GM15510 (cell line): ENCODE data around the gene ARAP1.

Source experiments
- POLR2A ChIP-seq: IDR thresholded peaks from 3 replicates; pipeline ENCODE4 v1.6.1; 2011; ENCODE audit warnings: borderline replicate concordance; ENCODE audit not compliant: insufficient read length; ENCODE audit errors: extremely low read depth

The ARAP1 gene

DNA sequence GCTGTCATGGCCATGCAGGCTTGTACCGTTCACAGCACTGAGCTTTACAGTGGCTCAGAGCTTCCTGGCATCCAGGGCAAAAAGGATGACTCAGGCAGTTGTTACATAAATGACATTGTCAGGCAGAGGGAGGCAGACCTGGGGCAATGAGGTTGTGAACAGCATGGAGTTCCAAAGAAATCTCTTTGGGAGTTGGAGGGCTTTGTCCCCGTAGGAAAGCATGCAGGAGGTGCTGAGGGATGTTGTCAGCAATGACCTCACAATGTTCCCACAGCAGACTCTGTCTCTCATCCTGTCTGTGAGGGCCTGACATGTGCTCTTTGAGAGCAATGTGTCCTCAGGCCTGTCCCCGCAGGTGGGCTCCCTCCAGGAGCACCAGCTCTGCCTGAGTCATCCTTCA lies 52.1 kb downstream of the ARAP1 start:
- no peak for TF ChIP-seq POLR2A

DNA sequence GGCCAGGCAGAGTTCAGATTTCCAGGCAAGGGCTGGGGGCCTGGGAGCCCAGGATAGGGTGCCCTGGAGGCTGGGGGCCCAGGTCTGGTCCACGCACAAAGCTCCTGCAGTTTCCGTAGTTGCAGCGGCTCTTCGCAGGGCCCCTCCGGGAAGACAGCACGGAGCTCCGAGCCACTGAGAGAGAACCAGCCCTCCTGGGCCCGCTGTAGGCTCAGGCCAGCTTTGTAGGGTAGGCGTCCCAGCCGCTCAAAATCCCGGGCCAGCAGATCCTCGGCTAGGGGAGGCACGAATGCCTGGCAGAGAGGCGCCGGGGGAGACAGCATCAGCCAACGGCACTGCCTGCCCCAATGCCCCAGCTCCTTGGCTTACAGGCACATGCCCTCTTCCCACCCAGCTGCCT lies 54.4 kb downstream of the ARAP1 start:
- TF ChIP-seq POLR2A, result no peak

GRCh38 chr11:72696866-72697700 lies 55.1 kb downstream of the ARAP1 start:
- TF ChIP-seq POLR2A, result no peak

DNA sequence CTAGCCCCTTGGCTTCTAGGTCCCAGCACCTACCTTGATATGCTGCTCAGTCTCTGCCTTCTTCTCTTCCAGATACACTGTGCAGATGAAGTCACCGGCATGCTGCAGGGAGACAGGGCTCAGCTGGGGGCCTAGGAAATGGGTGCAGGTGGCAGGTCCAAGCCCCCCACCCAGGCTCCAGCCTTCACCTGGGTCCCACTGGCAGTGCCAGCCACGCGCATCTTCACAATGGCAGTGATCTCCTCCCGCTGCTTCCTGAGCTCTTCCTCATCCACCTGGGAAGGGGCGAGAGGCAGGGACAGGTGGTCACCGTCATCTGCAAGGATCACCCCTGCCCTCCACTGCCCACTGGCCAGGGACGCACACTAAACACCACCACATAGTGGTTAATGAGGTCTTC lies 56.9 kb downstream of the ARAP1 start:
- TF ChIP-seq POLR2A, result no peak

GRCh38 chr11:72693271-72693968 lies 58.8 kb downstream of the ARAP1 start:
- TF ChIP-seq POLR2A, result no peak

- no peak for TF ChIP-seq POLR2A
Measured at GRCh38 chr11:72692498-72693237, 59.5 kb downstream of the ARAP1 start.

GRCh38 chr11:72690166-72690565 lies 62.0 kb downstream of the ARAP1 start:
- TF ChIP-seq POLR2A, result no peak

GRCh38 chr11:72688929-72689328 lies 63.3 kb downstream of the ARAP1 start:
- TF ChIP-seq POLR2A, result no peak

DNA sequence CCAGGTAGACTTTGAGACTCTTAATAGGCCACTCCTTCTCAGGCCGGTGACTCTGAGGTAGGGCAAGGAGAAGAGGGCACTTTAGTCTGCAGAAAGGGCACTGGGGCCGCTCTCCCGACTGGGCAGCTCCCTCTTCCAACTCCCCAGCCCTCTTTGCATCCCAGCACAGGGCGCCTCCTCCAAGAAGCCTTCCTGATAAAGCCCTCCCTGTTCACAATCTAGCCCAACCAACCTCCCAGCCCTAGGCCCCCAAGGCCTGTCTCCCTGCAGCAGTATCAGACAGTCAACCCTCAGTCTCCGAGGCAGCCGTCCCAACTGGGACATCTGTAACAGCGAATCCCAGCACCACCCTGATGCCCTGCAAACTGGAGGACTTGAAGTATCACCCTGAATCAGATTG lies 63.7 kb downstream of the ARAP1 start:
- no peak for TF ChIP-seq POLR2A

DNA sequence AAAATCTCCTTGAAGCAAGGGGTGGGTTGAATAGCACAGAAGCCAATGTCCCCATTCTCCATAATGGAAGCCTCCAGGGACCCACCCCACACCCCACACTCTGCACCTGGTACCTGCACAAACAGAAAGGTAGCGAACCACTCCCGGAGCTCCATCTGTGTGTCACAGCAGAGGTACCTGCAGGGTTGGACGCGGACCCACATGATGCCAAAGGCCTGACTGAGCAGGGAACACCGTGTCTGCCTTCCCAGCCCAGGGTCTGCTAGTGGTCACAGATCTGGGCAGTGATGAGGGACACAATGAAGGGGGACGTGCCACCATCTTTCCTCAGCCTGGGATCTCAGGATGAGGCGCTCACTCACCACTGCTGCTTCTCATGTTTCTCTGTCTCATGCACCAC lies 64.9 kb downstream of the ARAP1 start:
- TF ChIP-seq POLR2A, result no peak

DNA sequence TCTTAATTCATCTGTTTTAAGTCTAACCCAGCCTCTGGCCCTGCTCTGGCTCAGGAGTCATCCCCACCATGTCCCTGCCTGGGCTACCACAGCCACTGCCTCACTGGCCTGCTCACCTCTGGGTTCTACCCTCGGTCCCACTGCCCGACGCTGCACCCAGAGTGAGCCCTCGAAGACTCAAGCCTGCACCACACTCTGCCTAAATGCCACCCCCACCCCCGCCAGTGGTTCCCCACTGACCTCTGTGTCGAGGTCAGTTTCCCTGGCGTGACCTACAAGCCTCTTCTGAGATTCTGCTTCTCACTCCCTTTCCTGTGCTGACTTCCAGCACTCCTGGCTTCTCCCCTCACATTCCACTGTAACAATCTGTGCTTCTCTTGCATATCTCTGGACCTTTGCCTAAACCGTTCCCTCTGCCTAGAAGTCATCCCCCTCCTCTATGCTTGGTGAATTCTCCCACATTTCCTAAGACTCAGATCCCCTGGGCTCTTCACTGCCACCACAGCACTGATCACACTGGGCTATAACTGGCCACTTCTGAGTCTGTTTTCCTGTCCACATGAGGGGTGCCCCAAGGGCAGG lies 65.5 kb downstream of the ARAP1 start:
- TF ChIP-seq POLR2A, result no peak

GRCh38 chr11:72685560-72686480 lies 66.4 kb downstream of the ARAP1 start:
- no peak for TF ChIP-seq POLR2A

- no peak for TF ChIP-seq POLR2A
Measured at GRCh38 chr11:72684236-72684912, 67.8 kb downstream of the ARAP1 start.
